ENCODE results near the gene PLTP. TPM values are rescaled to one million over a fixed set of nuclear protein-coding genes. Genes with fewer than 3 reads are reported as not detected.

Gene PLTP
- total and polyA plus RNA-seq, 2 of the 13 experiments (the other 11 are each of a cell fraction or from before 2014, with no cell fraction given), result 16.9 to 28.6 TPM

- TF ChIP-seq ZNF276 (CRISPR knock-in tag; IDR thresholded peaks at IDR 0.05; ENCODE audit: low read depth) (0 out of 2 replicates have a peak, but pooled peaks have one; percentile 30), NR1H2 (CRISPR knock-in tag; IDR thresholded peaks at IDR 0.05; ENCODE audit: borderline replicate concordance, low read depth) (no peak), ARID4A (CRISPR knock-in tag; IDR thresholded peaks at IDR 0.05; ENCODE audit: borderline replicate concordance) (0 out of 2 replicates have a peak, but pooled peaks have one; percentile 15)
These were observed 37.8 kb upstream of the PLTP start (continued) for GRCh38 chr20:45949542-45950329.

All from HepG2 (cell line).